T-cell (primary cell): ENCODE data around the gene ZKSCAN7. TPM values are rescaled to one million over a fixed set of nuclear protein-coding genes. Genes with fewer than 3 reads are reported as not detected.
"Not testable (repeated sequence)": the region's sequence is repeated elsewhere in the genome, so short reads cannot be mapped to it uniquely, and the experiment has no call there.

Source experiments
- ATAC-seq, 4 experiments: fragments of 200-7000 bp in 3 of 4; fragments of 150-1000 bp in 1 of 4; cut with Tn5 transposase; replicated peaks in 1 of 4; 1 replicate in 3 of 4; 2 replicates in 1 of 4; pipeline ENCODE4 v1.10.0; 2021; ENCODE audit warnings: moderate library complexity in 3 of 4, mild to moderate bottlenecking in 2 of 4, moderate number of reproducible peaks in 1 of 4
- CTCF ChIA-PET, 2 donors: fragments of 300-600 bp; sonication (Branson Sonifier 250); formaldehyde crosslinking; loops; one replicate each; lab custom pipeline; 2022; ENCODE audit warnings: antibody characterized with exemption in 2 of 2; lab: Charles Lee
- POLR2A ChIA-PET, 2 donors: fragments of 300-600 bp; sonication (Branson Sonifier 250); formaldehyde crosslinking; loops; one replicate each; lab custom pipeline; 2022; ENCODE audit warnings: antibody characterized with exemption in 2 of 2; lab: Charles Lee
- DNase-seq, 35 experiments: peaks; one replicate each; pipeline versions ENCODE4 v3.0.0 to v3.0.0-alpha.2; 2013 to 2023
- H3K27ac ChIP-seq: one replicate; pipeline ENCODE4 v1.5.1; 2013; ENCODE audit warnings: low read length
- H3K27me3 ChIP-seq, 2 experiments: replicated peaks in 1 of 2; 1 replicate in 1 of 2; 2 replicates in 1 of 2; pipeline versions ENCODE4 v1.6.1 to v1.7.0; 2013; ENCODE audit warnings: low read length in 1 of 2, mixed read lengths in 1 of 2; ENCODE audit not compliant: control insufficient read depth in 2 of 2, insufficient read depth in 2 of 2; ENCODE audit errors: extremely low read depth in 1 of 2
- H3K36me3 ChIP-seq, 2 donors: 1 replicate in 1 of 2; 2 replicates in 1 of 2; pipeline versions ENCODE4 v1.6.1 to v1.7.0; 2013; ENCODE audit warnings: low read length in 1 of 2; ENCODE audit not compliant: control insufficient read depth in 2 of 2, insufficient read depth in 1 of 2; ENCODE audit errors: extremely low read depth in 1 of 2
- H3K4me1 ChIP-seq, 2 experiments: 1 replicate in 1 of 2; 2 replicates in 1 of 2; pipeline versions ENCODE4 v1.6.1 to v1.7.0; 2013; ENCODE audit warnings: low read length in 2 of 2, mixed read lengths in 1 of 2; ENCODE audit not compliant: insufficient read depth in 2 of 2, control insufficient read depth in 1 of 2; ENCODE audit errors: extremely low read depth in 1 of 2
- H3K4me3 ChIP-seq, 2 donors: 1 replicate in 1 of 2; 2 replicates in 1 of 2; pipeline versions ENCODE4 v1.5.1 to v1.7.0; 2013; ENCODE audit warnings: mild to moderate bottlenecking in 2 of 2, low read length in 1 of 2, moderate library complexity in 1 of 2; ENCODE audit not compliant: control insufficient read depth in 1 of 2; ENCODE audit errors: extremely low read depth in 1 of 2
- H3K9me3 ChIP-seq: 2 replicates; pipeline ENCODE4 v1.7.0; 2013
- H3K27ac Mint-ChIP-seq, 2 donors: one replicate each; pipeline ENCODE4 v1.8.0; 2020 to 2021; ENCODE audit warnings: mild to moderate bottlenecking in 2 of 2, mixed read lengths in 2 of 2
- H3K27me3 Mint-ChIP-seq, 2 donors: one replicate each; pipeline ENCODE4 v1.8.0; 2021 to 2022; ENCODE audit warnings: mixed read lengths in 2 of 2
- H3K36me3 Mint-ChIP-seq: one replicate; pipeline ENCODE4 v1.8.0; 2021; ENCODE audit warnings: mixed read lengths
- H3K4me1 Mint-ChIP-seq, 3 donors: one replicate each; pipeline ENCODE4 v1.8.0; 2020 to 2022; ENCODE audit warnings: mixed read lengths in 3 of 3, mild to moderate bottlenecking in 1 of 3
- H3K4me3 Mint-ChIP-seq, 3 donors: one replicate each; pipeline ENCODE4 v1.8.0; 2020 to 2022; ENCODE audit warnings: mild to moderate bottlenecking in 3 of 3, mixed read lengths in 3 of 3, moderate library complexity in 3 of 3
- H3K9me3 Mint-ChIP-seq, 3 donors: one replicate each; pipeline ENCODE4 v1.8.0; 2020 to 2022; ENCODE audit warnings: mixed read lengths in 3 of 3
- WGBS: methylation state at CpG from one replicate; pipeline ENCODE4 v1.1.5; 2013; ENCODE audit warnings: missing lambda C conversion rate; ENCODE audit not compliant: insufficient coverage; 5-methylcytosine and 5-hydroxymethylcytosine counted together
- total RNA-seq, 35 experiments: library from RNA in 6 of 35; stranded (reverse) in 6 of 35; fragments of 120-200 nt in 1 of 35; gene quantifications; one replicate each; pipeline versions ENCODE4 v1.2.1 to v1.2.4 and lab custom pipeline; 2013 to 2026

ZKSCAN7 gene
- total RNA-seq, 5 donors from 2014 or later (not counting 1 experiment from before 2014, with no cell fraction given) = 1.3 to 6.0 (median 4.2) TPM

- Histone ChIP-seq H3K27ac (no peak overlapping the region), H3K36me3 (no peaks in the 10 kb centered on the region), H3K4me1 (no peaks in the 10 kb centered on the region), H3K4me3 (no peak overlapping the region), H3K9me3 (no peaks in the 10 kb centered on the region), H3K27me3 (peaks cover 0 to 31% of the 10 kb centered on the region in 2 experiments)
- Mint-ChIP-seq H3K27ac (no peak overlapping the region), H3K36me3 (no peaks in the 10 kb centered on the region), H3K9me3 (no peaks in the 10 kb centered on the region), H3K4me3 (no peak overlapping the region), H3K27me3 (peaks cover 36 to 52% of the 10 kb centered on the region in 2 donors), H3K4me1 (no peaks in the 10 kb centered on the region)
- POLR2A ChIA-PET = no interaction called here
- no peak for ATAC-seq
- 78% methylated on average over 4 of the region's 5 CpGs for WGBS
- no peak for DNase-seq
- CTCF ChIA-PET = no interaction called here
These were observed 29.9 kb upstream of the ZKSCAN7 start for GRCh38 chr3:44525060-44525459.

- no CpG with 5 or more reads among the region's 1 CpG for WGBS
- DNase-seq = peak in 1 of 35 experiments; percentile 27
These were observed 25.1 kb upstream of the ZKSCAN7 start for GRCh38 chr3:44529927-44530326.

GRCh38 chr3:44530911-44531310 lies 24.1 kb upstream of the ZKSCAN7 start:
- 67% methylated on average over 1 of the region's 2 CpGs for WGBS
- POLR2A ChIA-PET = interaction anchor here in 1 of 2 donors (0.6 kb wide), 1 partner anchor 1037 kb away, joined by 6 read pairs; no protein-coding TSS in a partner anchor
- Histone ChIP-seq H3K9me3 (no peaks in the 10 kb centered on the region), H3K4me1 (no peaks in the 10 kb centered on the region), H3K27me3 (peaks cover 0 to 26% of the 10 kb centered on the region in 2 experiments), H3K27ac (no peak overlapping the region), H3K36me3 (no peaks in the 10 kb centered on the region), H3K4me3 (no peak overlapping the region)
- H3K4me3 Mint-ChIP-seq = no peak overlapping the region
- DNase-seq (no peak), ATAC-seq (no peak)
- no peaks in the 10 kb centered on the region for H3K9me3 Mint-ChIP-seq
- no peak overlapping the region for H3K27ac Mint-ChIP-seq
- peaks cover 0 to 2% (median 0%) of the 10 kb centered on the region in 3 donors for H3K4me1 Mint-ChIP-seq
- CTCF ChIA-PET = interaction anchor here (0.6 to 0.7 kb wide), 3 partner anchors 20 to 384 kb away, joined by 3 to 12 read pairs (median 4); no protein-coding TSS in a partner anchor
- no peaks in the 10 kb centered on the region for H3K36me3 Mint-ChIP-seq
- peaks cover 16 to 35% of the 10 kb centered on the region in 2 donors for H3K27me3 Mint-ChIP-seq

More at GRCh38 chr3:44529927-44530326, 25.1 kb upstream of the ZKSCAN7 start:
- Mint-ChIP-seq H3K4me1 (peaks cover 0 to 2% (median 0%) of the 10 kb centered on the region in 3 donors), H3K9me3 (no peaks in the 10 kb centered on the region), H3K36me3 (no peaks in the 10 kb centered on the region), H3K4me3 (no peak overlapping the region), H3K27ac (no peak overlapping the region), H3K27me3 (peaks cover 10 to 29% of the 10 kb centered on the region in 2 donors)
- Histone ChIP-seq H3K4me3 (no peak overlapping the region), H3K9me3 (no peaks in the 10 kb centered on the region), H3K27me3 (peaks cover 0 to 26% of the 10 kb centered on the region in 2 experiments), H3K36me3 (no peaks in the 10 kb centered on the region), H3K4me1 (no peaks in the 10 kb centered on the region), H3K27ac (no peak overlapping the region)
- ChIA-PET POLR2A (no interaction called here), CTCF (interaction anchor here (0.7 to 1.3 kb wide), 2 partner anchors 383 to 387 kb away, joined by 4 to 5 read pairs; no protein-coding TSS in a partner anchor)
- no peak for ATAC-seq

GRCh38 chr3:44534659-44535058 lies 20.3 kb upstream of the ZKSCAN7 start:
- H3K9me3 ChIP-seq, H3K9me3 Mint-ChIP-seq, DNase-seq, ATAC-seq, H3K27ac Mint-ChIP-seq, H3K4me3 ChIP-seq, POLR2A ChIA-PET, H3K4me1 ChIP-seq, H3K4me1 Mint-ChIP-seq, H3K27ac ChIP-seq, H3K36me3 ChIP-seq, H3K4me3 Mint-ChIP-seq, H3K36me3 Mint-ChIP-seq: not testable (repeated sequence)
- peaks cover 42 to 49% of the 10 kb centered on the region in 2 donors for H3K27me3 Mint-ChIP-seq
- peaks cover 2 to 22% of the 10 kb centered on the region in 2 experiments for H3K27me3 ChIP-seq
- WGBS = 60% methylated on average over 1 of the region's 4 CpGs
- CTCF ChIA-PET = interaction anchor here (1.0 to 1.9 kb wide), 2 partner anchors 196 to 379 kb away, joined by 3 to 12 read pairs; partner anchors contain the start of gene TCAIM (in 1 of the 2)

- Mint-ChIP-seq H3K27ac (no peak overlapping the region), H3K4me3 (no peak overlapping the region), H3K4me1 (peaks cover 0 to 2% (median 0%) of the 10 kb centered on the region in 3 donors), H3K9me3 (no peaks in the 10 kb centered on the region), H3K36me3 (no peaks in the 10 kb centered on the region), H3K27me3 (peaks cover 43 to 50% of the 10 kb centered on the region in 2 donors)
- POLR2A ChIA-PET = no interaction called here
- H3K4me3 ChIP-seq = no peak overlapping the region
- H3K36me3 ChIP-seq = no peaks in the 10 kb centered on the region
- ATAC-seq (no peak), DNase-seq (no peak)
- H3K27ac ChIP-seq = no peak overlapping the region
- 13% methylated on average over 1 of the region's 1 CpG for WGBS
- H3K27me3 ChIP-seq = peaks cover 2 to 23% of the 10 kb centered on the region in 2 experiments
- CTCF ChIA-PET = interaction anchor here in 1 of 2 donors (0.6 kb wide), 1 partner anchor 1843 kb away, joined by 3 read pairs; no protein-coding TSS in a partner anchor
- H3K9me3 ChIP-seq = no peaks in the 10 kb centered on the region
- H3K4me1 ChIP-seq = no peaks in the 10 kb centered on the region
These were observed 19.6 kb upstream of the ZKSCAN7 start for GRCh38 chr3:44535364-44535763.

GRCh38 chr3:44544811-44545210 lies 10.2 kb upstream of the ZKSCAN7 start:
- H3K36me3 ChIP-seq, CTCF ChIA-PET, DNase-seq, H3K4me1 Mint-ChIP-seq, H3K9me3 Mint-ChIP-seq, H3K4me3 ChIP-seq, H3K4me1 ChIP-seq, H3K9me3 ChIP-seq, H3K4me3 Mint-ChIP-seq, H3K27ac Mint-ChIP-seq, H3K27ac ChIP-seq, POLR2A ChIA-PET, ATAC-seq, H3K27me3 ChIP-seq, H3K36me3 Mint-ChIP-seq: not testable (repeated sequence)
- peaks cover 4 to 12% of the 10 kb centered on the region in 2 donors for H3K27me3 Mint-ChIP-seq
- WGBS = no CpG with 5 or more reads among the region's 1 CpG
